ENCODE measurements around the gene EEFSEC.

DNA sequence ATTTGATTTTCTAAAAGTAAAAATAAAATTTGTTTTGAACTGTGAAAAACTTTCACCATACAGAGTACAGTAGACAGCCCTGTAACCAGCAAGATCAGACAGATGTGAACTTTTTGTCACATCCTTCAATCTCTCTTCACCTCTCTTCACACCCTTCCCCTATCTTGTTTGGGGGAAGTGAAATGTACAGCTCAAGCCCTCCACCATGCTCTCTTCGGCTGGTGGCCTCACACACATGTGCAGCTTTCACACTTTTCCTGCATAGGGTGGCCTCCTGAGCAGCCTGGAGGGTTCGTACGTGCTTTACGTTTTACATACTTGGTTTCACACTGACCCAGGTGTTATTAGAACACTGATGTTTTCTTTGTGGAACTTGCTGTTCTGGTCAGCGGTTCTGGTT lies 227.0 kb downstream of the EEFSEC start:
- TF ChIP-seq POLR2AphosphoS5 (IDR thresholded peaks at IDR 0.05; ENCODE audit: low read depth, low read length) (no peak), POLR2A (IDR thresholded peaks at IDR 0.05; ENCODE audit: low read depth, low read length) (no peak), TAF1 (IDR thresholded peaks at IDR 0.05; ENCODE audit: borderline replicate concordance, low read depth, low read length) (no peak)

All from GM12892 (cell line).